HG02840 (cell line): ENCODE measurements around the gene MEGF9.

Experiments
- ATAC-seq: cut with Tn5 transposase; IDR thresholded peaks from one replicate; pipeline ENCODE4 v1.9.1; 2021; ENCODE audit warnings: mild to moderate bottlenecking, moderate library complexity, moderate number of reproducible peaks; ENCODE audit not compliant: unreplicated experiment, low FRiP score

MEGF9 gene

GRCh38 chr9:120733190-120733589 lies 18.9 kb upstream of the MEGF9 start:
- no peak for ATAC-seq

DNA sequence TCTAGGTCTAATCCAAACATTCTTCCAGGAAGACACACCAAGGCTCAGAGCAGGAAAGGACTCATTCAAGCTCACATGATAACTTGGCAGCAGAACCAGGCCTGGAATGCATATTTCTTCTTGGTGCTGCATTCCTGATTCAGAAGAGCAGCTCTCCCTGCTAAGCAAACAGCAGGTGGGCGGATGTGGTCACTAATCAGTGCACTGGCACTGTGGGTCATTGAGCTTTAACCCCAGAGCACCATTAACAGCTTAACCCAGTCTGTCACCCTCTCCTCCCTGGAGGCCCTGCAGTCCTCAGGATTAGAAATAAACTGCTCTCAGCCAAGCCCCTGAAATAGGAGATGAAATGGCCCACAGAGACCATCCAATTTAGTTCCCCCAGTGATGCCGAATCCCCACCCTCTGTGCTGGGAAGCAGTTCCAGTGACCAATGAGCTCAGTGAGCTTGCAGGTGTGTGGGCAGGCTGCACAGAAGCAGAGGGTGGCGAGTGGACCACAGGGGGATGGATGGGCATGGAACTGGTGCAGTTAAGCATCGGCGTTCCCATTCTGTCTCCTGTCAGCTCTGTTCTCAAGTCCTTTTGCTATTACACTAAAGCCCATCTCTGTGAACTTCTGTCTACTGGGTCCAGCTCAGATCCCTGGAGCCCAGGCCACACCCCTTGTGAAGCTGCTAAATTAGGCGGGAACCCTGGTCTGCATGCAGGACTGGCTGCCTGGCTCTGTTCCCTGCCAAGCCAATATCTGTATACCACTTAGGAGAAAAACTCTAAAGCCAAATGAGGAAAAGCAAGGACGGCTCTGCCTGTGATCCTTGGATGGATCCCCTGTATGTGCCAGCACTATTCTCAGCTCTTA lies 16.6 kb upstream of the MEGF9 start:
- no peak for ATAC-seq

GRCh38 chr9:120729791-120730241 lies 15.5 kb upstream of the MEGF9 start:
- no peak for ATAC-seq

DNA sequence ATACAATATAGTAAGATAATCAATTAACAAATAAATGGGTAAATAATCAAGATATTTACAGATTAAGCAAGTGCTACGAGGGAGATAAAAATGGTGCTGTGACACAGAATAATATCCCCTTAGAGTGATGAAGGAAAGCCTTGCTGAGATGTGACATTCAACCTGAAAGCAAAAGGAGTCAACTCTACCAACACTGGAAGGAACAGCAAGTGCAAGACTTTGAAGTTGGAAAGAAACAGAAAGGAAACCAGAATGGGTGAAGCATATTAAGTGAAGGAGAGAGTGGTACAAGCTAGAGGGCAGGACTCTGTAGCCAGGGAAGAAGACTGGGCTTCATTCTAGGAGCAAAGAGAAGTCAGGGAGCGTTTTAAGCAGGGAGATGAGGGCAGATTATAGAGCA lies 12.2 kb upstream of the MEGF9 start:
- ATAC-seq, result no peak

DNA sequence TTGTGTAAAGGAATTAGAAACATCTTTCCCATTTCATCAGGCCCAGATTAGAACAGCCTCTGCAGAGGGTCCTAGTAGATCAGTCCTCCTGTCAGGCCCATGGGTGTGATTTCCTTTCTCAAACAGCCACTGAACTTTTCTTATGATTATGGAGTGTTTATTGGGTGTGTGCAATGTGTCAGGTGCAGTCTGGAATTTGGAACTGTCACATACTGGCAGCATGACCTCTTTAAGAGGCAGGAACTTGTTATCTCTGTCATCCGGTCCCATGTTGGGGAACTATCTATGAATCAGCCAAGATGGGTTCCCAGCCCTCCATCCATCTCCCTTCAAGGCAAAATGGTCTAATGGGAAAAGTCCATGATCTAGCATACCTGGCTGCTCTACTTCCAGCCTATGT lies 11.6 kb upstream of the MEGF9 start:
- no peak for ATAC-seq

DNA sequence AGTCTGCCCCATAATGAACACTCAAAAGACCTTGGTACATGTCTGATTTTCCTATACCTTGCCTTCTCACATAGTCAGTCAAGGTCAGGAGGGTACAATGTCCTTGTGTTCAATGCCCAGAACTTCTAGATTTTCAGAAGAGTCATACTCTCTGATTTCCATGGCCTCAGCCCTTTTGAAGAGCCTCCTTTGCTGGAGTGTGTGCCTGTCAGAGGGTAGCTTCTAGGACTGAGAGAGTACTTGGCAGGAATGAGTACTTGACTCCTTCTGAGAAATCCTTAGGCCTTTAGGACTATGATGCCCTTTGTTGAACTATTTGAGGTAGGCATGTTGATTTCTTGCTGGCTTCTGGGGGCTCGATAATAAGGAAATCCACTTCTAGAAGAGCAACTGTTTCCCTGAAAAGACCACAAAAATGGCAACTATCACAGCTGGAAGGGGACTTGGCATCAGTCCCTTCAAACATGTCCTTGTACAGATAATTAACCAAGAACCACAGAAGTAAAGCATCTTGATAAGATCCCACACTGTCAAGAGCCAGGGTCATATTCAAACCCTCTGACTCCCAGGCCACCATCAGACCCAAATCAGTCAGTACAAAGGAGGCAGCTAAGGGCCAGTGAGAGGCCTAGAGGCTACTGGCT lies 10.6 kb upstream of the MEGF9 start:
- no peak for ATAC-seq

- ATAC-seq, result no peak
Observed at GRCh38 chr9:120723565-120723964, 9.3 kb upstream of the MEGF9 start.

DNA sequence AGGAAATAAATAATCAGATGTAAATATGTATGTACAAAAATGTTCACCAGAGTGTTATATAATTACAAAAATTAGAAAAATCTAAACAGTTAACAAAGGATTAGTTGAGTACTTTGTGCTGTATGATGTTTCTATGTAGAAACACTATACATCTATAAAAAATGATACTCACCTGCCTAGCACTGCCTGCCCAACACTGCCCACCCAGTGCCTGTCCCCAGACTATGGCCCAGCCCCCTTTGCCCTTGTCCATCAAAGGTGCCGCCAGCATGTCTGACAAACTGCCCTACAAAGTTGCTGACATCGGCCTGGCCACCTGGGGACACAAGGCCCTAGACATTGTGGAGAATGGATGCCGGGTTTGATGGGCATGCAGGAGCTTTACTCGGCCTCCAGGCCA lies 6.1 kb upstream of the MEGF9 start:
- ATAC-seq, result no peak

GRCh38 chr9:120718316-120718715 lies 4.0 kb upstream of the MEGF9 start:
- no peak for ATAC-seq

- ATAC-seq, result no peak
Observed at GRCh38 chr9:120717176-120717575, 2.9 kb upstream of the MEGF9 start.

- no peak for ATAC-seq
Observed at GRCh38 chr9:120716483-120716882, 2.2 kb upstream of the MEGF9 start.

DNA sequence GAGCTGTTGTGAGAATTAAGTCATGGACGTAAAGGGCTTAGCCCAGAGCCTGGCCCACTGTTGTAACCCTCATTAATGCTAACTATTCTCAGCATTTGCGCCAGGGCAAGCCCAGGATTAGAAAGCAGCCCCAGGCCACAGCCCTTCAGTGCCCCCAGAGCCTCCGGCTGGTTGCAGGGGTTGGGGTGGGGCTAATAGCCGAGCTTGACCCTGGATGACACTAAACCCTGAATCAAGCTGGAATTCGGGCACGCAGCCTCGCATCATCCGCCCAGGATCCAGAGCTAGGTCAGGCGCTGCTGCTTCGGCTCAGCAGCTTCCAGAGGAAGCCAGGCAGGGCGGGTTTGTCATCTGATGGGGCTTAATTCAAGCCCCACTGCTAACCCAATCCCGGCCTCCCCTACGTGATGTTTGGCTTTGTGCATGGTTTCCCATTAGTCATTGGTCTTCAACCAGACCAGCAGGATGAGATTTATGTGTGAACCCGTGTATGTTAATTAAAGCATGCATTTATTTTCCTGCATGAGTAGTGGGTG lies 1.2 kb upstream of the MEGF9 start:
- ATAC-seq, result no peak

GRCh38 chr9:120714846-120715388 lies 647 bp upstream of the MEGF9 start:
- no peak for ATAC-seq

- peak; percentile 3 for ATAC-seq
Observed at GRCh38 chr9:120713257-120714087, 798 bp downstream of the MEGF9 start.

DNA sequence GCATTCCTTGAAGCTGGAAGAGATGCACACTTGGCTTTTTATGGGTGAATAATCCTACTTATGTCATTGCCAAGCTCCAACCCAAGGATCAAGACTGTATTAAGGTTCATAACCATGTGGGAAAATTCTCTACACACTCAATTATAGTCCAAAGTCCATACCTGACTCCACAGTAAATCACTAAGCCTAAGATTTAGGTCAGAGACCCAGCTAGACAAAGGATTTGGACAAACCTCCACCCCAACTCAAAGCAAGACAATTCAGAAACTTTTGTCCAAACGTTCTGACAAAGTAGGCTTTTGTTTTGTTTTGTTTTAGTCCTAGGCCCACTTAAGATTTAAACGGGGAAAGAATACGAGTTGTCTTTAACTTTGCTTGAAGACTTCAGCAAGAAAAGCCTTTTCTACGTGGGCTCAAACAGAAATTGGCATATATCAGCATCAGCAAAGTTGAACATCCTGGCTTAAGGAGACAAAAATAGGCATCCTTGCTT lies 1.7 kb downstream of the MEGF9 start:
- ATAC-seq, result no peak

- no peak for ATAC-seq
Observed at GRCh38 chr9:120711841-120712538, 2.3 kb downstream of the MEGF9 start.

GRCh38 chr9:120711354-120711753 lies 2.9 kb downstream of the MEGF9 start:
- ATAC-seq, result no peak

- no peak for ATAC-seq
Observed at GRCh38 chr9:120710110-120710981, 3.9 kb downstream of the MEGF9 start.
